HL-60 (cell line): ENCODE results near the gene RABGAP1L.

Experiments
- DNase-seq, 2 experiments: peaks; one replicate each; pipeline ENCODE4 v3.0.0-alpha.2; 2010 to 2020; ENCODE audit warnings: low read depth in 1 of 2, low spot score in 1 of 2
- H3K27ac ChIP-seq: fragments of 250-450 bp; sonication (Bioruptor Pico); replicated peaks from 2 replicates; pipeline ENCODE4 v1.5.1; 2020; ENCODE audit warnings: mild to moderate bottlenecking, moderate library complexity
- H3K27me3 ChIP-seq: fragments of 250-450 bp; sonication (Bioruptor Pico); 2 replicates; pipeline ENCODE4 v1.5.1; 2021; ENCODE audit warnings: mild to moderate bottlenecking, moderate library complexity; ENCODE audit not compliant: insufficient read depth, poor library complexity, severe bottlenecking
- H3K4me3 ChIP-seq: replicated peaks from 2 replicates; pipeline ENCODE4 v1.5.1; 2011; ENCODE audit warnings: mild to moderate bottlenecking, control low read depth, low read length; ENCODE audit not compliant: insufficient read depth
- GABPA ChIP-seq: IDR thresholded peaks from 2 replicates; pipeline ENCODE4 v1.6.1; 2012; ENCODE audit warnings: low read depth
- POLR2AphosphoS5 ChIP-seq: IDR thresholded peaks from 2 replicates; pipeline ENCODE4 v1.6.1; 2012; ENCODE audit warnings: low read depth
- REST ChIP-seq: IDR thresholded peaks from 2 replicates; pipeline ENCODE4 v1.6.1; 2012; ENCODE audit warnings: low read depth; ENCODE audit not compliant: insufficient replicate concordance
- SPI1 ChIP-seq: IDR thresholded peaks from 2 replicates; pipeline ENCODE4 v1.6.1; 2012; ENCODE audit warnings: low read depth, mild to moderate bottlenecking, borderline replicate concordance
- TF ChIP-seq, protein P1 (sequence below): IDR thresholded peaks from one replicate; pipeline ENCODE4 v1.5.1; 2011; ENCODE audit warnings: low read length, control low read depth, inconsistent platforms; ENCODE audit not compliant: insufficient read depth

Gene RABGAP1L

GRCh38 chr1:174870319-174870718, 711.0 kb downstream of the RABGAP1L start:
- H3K27me3 ChIP-seq = no peaks in the 10 kb centered on the region
- DNase-seq = no peak
- no peak overlapping the region for H3K27ac ChIP-seq
- H3K4me3 ChIP-seq = no peak overlapping the region
- TF ChIP-seq, protein P1, sequence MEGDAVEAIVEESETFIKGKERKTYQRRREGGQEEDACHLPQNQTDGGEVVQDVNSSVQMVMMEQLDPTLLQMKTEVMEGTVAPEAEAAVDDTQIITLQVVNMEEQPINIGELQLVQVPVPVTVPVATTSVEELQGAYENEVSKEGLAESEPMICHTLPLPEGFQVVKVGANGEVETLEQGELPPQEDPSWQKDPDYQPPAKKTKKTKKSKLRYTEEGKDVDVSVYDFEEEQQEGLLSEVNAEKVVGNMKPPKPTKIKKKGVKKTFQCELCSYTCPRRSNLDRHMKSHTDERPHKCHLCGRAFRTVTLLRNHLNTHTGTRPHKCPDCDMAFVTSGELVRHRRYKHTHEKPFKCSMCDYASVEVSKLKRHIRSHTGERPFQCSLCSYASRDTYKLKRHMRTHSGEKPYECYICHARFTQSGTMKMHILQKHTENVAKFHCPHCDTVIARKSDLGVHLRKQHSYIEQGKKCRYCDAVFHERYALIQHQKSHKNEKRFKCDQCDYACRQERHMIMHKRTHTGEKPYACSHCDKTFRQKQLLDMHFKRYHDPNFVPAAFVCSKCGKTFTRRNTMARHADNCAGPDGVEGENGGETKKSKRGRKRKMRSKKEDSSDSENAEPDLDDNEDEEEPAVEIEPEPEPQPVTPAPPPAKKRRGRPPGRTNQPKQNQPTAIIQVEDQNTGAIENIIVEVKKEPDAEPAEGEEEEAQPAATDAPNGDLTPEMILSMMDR = no peak
- TF ChIP-seq GABPA (no peak), POLR2AphosphoS5 (no peak), REST (no peak), SPI1 (no peak)

- no peak overlapping the region for H3K27ac ChIP-seq
- no peak for DNase-seq
- TF ChIP-seq SPI1 = no peak
- no peak for TF ChIP-seq REST
- TF ChIP-seq GABPA = no peak
- no peak for TF ChIP-seq POLR2AphosphoS5
- TF ChIP-seq, protein P1 = no peak
- H3K4me3 ChIP-seq = no peak overlapping the region
- no peaks in the 10 kb centered on the region for H3K27me3 ChIP-seq
Measured at GRCh38 chr1:174871886-174872285, 712.6 kb downstream of the RABGAP1L start.

- no peaks in the 10 kb centered on the region for H3K27me3 ChIP-seq
- TF ChIP-seq POLR2AphosphoS5 (no peak), GABPA (no peak), SPI1 (no peak), REST (no peak)
- TF ChIP-seq, protein P1 = no peak
- no peak for DNase-seq
- H3K27ac ChIP-seq = no peak overlapping the region
- no peak overlapping the region for H3K4me3 ChIP-seq
Measured at GRCh38 chr1:174872615-174873058, 713.3 kb downstream of the RABGAP1L start.
